DMS79 treated with DMSO at 0.1 percent for 48 hours (cell line): ENCODE data around the gene FFAR1.

Experiments used
- DNase-seq: peaks from one replicate; lab custom pipeline; 2025; lab: John Stamatoyannopoulos, UW

The FFAR1 gene

DNA sequence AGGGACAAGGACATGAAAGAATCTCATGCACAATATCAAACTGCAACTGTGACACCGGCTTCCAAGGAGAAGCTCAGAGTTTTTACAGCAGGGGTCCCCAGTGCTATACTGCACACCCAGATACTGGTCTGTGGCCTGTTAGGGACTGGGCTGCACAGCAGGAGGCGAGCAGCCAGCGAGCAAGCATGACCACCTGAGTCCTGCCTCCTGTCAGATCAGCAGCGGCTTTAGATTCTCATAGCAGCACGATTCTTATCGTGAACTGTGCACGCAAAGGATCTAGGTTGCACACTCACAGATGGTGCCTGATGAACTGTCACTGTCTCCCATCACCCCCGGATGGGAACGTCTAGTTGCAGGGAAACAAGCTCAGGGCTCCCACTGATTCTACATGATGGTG, 31.8 kb upstream of the FFAR1 start:
- DNase-seq = no peak

DNA sequence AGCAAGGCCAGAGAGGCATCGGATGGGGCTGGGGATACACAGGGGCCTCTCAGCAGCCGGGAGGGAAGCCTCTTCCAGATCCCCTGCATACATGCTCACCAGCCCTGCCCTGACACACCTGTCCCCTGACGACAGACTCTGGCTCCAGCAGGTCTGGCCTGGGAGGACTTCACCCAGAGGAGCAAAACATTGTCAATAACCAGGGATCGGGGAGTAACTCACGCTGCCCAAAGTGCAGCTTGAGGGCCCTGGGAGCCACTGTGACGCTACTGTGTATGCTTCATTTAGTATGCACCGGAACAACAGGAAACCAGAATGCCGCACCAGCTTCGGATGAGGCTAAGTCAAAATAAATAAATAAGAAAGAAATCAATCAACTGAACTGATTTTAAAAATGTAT, 31.1 kb upstream of the FFAR1 start:
- DNase-seq = peak; percentile 68

DNA sequence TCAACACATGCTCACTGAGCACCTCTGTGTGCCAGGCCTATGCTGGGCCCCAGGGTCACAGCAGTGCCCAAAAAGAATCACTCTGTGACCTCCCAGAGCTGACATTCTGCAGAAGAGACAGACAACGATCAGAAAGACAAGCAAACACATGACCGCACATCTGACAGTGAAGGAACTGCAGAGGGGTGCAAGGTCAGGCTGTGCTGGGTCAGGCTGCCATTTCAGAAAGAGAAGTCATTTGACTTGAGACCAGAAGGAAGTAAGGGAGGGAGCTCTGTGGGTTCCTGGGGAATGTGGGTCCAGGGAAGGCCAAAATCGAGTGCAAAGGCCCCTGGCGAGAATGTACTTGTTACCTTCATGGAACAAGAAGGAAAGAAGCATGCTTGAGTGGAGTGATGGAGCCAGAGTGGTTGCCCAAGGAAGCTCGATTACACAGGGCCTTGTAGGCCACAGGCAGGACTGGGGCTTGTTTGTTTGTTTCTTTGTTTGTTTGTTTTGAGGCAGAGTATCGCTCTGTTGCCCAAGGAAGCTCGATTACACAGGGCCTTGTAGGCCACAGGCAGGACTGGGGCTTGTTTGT, 30.1 kb upstream of the FFAR1 start:
- DNase-seq = peak; percentile 3

DNA sequence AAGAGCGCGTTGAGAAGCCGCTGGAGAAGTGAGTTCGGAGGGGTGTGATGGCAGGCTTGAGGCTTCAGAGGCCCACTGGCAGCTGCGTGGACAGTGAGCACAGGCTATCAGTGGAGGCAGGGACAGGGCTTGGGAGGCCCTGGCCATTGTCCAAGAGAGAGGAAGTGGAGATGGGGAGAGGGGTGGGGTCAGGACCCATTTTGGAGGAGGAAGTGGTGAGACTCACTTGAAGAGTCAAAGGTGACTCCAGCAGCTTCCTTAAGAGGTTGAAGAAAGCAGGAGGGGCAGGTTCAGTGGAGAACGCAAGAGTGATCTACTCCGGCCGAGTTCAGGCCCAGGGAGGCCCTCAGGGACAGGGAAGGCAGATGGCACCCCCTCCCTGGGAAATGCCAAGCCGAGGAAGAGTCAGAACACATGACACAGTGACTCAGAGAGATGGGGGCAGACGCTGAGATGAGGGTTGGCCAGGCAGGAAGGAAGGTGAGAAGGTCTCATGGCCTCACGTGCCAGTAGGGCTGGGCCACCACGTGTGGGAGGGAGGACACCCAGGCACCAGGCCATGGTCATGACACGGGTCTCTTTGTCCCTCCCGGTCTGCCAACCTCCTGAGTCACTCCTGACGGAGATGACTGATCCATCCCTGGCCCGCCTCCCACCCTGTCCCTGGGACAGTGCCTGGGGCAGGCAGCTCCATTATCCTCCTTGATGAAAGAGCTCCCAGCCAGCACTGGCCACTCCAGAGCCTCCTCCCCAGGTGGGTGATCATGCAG, 28.8 kb upstream of the FFAR1 start:
- no peak for DNase-seq

DNA sequence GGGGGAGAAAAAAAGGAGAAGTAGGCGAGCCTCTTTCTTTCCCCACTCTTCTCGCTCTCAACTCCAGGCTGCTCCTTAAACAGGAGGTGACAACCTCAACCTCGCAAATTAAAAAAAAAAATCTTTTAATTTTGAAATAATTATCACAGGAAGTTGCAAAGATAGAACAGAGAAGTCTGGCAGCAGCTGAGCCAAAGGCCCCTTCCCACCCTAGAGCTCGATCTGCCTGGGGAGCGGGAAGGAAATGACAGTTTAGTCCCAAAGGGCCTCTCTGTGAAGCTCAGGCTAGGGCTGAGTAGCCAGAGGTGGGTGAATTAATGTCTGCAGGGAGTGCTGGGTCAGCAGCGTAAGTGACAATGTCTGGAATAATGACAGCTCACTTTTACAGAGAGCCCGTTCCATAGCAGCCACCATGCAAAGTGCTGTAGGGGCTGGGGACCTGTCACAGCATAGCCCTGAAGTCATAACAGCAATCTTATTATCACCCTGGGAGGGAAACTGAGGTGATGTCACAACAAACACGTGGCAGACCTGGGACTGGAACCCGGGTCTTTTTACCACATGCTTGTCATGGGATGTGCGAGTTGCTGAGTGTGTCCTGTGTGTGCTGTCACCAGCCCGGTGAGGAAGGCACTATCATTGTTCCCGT, 27.5 kb upstream of the FFAR1 start:
- no peak for DNase-seq

DNA sequence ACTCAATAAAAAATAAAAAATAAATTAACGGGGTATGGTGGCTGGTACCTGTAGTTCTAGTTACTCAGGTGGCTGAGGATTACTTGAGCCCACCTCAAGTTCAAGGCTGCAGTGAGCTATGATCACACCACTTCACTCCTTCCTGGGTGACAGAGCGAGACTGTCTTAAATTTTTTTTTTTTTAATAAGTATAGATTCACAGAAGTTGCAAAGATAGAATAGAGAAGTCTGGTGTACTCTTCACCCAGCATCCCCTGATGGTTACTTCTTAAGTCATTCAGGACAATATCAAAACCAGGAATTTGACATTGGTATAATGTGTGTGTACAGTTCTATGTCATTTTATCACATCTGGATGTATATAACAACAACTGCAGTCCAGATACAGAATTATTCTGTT, 26.4 kb upstream of the FFAR1 start:
- DNase-seq = no peak

DNA sequence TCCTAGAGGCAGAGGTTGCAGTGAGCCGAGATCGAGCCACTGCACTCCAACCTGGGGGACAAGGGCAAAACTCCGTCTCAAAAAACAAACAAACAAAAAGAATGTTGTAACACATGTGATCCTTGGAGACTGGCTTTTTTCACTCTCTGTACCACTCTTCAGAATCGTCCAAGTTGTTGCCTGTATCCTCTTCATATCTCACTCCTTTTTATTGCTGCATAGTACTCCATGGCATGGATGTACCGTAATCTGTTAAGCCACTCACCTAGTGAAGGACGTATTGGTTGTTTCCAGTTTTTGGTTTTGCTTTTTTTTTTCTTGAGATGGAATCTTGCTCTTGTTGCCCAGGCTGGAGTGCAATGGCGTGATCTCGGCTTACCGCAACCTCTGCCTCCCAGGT, 25.7 kb upstream of the FFAR1 start:
- DNase-seq = no peak

DNA sequence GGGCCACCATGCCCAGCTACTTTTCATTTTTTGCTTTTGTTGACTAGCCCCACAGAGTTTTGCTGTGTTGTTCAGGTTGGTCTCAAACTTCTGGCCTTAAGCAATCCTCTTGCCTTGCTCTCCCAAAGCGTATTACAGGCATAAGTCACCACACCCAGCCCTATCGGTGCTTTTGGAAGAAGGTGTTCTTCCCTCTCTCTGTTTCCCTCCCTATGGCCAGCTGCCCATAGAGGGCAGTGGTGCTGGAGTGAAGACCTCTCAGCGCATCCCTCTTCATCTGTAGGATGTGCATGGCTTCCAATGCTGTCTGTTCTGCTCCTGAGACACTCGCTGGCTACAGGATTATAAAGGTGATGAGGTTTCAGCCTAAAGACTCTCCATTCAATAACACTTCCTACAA, 20.1 kb upstream of the FFAR1 start:
- DNase-seq = no peak

DNA sequence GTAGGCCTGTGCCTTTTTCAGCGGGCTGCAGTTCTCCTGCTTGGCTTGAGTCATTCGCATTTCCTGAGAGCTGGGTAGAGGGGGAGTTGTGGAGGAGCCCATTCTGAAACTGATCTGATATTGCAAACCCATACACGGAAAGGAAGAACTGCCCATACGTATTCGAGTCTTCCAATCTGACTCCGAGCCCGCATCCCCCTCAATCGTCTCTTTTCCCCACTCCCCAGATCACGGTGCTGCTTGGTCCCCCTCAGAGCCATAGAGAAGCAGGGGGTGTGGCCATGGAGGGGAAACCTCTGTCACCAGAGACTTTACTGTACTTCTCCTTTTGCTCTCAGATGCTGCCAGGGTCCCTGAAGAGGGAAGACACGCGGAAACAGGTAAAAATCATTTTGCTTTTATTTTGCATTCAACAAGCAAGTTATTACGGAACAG, 18.8 kb upstream of the FFAR1 start, which contains the start of gene CD22:
Gene CD22 (plus strand): TSS at position 337 of the 435 bp plus-strand sequence. CDS start 2,854 bp downstream, outside the sequence.
- no peak for DNase-seq

DNA sequence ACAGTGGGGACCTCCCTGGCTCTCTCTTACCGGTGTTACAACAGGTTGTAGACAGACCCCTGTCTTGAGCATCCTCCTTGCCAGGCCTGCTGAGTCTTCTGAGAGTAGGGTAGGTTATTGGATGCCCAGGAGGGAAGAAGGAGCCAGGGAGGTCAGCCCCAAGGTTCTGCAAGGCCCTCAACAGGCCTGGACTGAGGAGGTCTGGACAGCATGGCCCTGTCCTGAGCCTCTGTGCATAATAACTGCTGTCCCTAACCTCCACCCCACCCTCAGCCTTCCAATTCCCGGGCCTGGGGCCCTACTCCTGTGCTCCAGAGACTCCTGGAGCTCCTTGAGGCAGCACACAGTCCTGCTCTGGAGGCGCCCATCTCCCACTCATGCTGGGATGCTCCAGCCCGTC, 18.4 kb upstream of the FFAR1 start:
- DNase-seq = no peak

DNA sequence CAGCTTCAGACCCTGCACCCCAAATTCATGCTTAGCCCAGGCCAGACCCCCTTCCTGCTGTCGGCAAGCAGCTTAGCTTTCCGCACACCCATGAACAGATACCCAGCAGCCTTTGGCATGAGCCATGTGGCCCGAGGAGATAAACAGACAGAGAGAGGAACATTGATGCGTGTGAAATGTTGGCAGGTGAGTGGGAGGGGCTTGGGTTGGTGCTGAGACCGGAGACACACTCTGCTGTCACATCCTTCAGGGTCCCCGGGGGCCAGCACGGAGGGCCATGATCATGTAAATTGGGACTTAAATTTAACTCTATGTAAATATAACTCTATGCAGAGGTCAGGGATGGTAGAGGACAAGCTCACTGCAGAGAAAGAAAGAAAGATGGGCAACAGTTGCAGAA, 17.2 kb upstream of the FFAR1 start:
- DNase-seq = no peak

DNA sequence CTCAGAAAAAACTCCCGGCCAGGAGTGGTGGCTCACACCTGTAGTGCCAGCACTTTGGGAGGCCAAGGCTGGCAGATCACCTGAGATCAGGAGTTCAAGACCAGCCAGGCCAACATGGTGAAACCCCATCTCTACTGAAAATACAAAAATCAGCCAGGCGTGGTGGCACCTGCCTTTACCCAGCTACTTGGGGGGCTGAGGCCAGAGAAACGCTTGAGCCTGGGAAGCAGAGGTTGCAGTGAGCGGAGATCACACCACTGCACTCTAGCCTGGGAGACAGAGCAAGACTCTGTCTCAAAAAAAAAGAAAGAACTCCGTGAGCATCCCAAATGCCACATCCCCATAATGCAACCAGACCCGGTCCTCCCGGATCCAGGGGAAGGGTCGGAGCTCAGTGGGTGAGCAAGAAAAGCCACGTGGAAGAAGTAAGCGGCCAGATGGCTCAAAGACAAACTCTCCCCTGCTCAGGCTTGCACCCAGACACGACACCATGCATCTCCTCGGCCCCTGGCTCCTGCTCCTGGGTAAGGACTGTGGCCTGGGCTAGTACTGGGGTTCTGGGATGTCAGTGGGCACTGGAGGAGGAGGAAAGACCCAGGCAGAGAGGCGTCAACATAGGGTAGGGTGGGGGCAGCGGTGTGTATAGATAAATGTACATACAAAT, 16.0 kb upstream of the FFAR1 start:
- no peak for DNase-seq

DNA sequence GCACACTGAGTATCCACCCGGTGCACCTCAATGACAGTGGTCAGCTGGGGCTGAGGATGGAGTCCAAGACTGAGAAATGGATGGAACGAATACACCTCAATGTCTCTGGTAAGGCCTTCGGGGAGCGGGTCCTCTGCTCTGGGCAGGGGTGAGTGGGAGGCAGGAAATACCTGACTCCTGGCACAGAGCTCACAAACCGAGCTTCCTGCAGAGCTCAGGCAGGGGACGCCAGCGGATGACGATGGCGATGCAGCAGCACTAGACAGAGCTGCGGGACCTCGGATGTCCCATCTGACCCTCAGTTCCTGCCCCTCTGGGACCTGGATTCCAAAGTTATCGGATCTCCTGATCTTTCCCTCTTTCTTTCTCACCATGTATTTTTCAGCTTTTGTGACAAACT, 14.9 kb upstream of the FFAR1 start:
- DNase-seq = no peak

DNA sequence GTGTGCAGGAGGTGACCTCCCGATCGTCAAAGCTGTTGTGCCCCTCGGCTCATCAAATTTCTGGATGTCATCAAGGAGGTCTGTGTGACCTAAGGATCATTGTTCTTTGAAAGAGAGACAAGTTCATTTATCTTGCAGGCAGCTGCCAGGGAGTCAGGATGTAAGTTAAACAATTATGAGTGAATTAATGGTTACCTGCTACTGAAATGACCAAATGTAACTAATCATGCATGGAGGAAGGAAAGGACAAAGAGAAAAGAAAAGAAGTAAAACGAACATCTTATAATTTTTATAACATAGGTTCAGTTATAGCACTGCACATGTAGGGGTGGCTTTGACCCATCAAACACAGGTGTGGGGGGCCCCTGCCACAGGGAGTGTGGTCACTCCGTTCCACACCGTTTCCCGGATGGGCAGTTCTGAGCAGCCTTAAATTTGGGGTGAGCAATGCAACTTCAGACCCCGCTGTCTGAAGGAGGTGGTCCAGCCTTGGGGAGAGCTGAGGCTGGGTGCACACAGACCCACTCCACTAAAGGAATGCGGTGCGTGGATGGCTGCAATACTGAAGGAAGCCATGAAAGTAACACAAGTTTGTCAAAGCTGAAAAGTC, 13.5 kb upstream of the FFAR1 start:
- DNase-seq = no peak

DNA sequence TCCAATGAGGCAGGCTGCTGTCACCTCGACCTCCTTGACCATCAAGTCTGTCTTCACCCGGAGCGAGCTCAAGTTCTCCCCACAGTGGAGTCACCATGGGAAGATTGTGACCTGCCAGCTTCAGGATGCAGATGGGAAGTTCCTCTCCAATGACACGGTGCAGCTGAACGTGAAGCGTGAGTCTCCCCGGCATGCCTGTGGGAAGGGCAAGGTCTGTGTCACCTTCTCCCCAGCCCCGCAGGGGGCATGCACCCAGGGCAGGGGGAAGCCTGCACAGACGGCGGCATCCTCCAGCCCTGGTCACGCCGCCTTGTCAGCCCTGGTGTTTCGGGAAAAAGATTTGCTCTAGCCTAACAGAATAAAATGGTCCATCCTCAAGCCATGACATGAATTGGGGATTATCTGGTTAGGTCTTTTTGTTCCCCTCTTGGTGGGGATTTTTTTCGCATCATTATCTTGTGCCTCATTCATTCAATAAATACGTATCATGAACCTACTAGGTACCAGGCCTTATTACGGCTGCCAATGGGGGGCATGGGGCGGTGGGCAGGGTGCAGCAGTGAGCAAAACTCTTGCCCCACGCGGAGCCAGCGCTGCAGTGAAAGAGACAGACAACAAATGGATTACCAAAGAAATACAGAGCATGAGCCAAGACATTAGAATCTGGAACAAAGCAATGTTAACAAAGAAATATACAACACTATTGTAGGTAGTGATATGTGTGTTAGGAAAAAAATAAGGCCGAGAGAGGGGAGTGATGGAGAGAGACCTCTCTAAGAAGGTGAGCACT, 11.3 kb upstream of the FFAR1 start:
- DNase-seq = no peak

DNA sequence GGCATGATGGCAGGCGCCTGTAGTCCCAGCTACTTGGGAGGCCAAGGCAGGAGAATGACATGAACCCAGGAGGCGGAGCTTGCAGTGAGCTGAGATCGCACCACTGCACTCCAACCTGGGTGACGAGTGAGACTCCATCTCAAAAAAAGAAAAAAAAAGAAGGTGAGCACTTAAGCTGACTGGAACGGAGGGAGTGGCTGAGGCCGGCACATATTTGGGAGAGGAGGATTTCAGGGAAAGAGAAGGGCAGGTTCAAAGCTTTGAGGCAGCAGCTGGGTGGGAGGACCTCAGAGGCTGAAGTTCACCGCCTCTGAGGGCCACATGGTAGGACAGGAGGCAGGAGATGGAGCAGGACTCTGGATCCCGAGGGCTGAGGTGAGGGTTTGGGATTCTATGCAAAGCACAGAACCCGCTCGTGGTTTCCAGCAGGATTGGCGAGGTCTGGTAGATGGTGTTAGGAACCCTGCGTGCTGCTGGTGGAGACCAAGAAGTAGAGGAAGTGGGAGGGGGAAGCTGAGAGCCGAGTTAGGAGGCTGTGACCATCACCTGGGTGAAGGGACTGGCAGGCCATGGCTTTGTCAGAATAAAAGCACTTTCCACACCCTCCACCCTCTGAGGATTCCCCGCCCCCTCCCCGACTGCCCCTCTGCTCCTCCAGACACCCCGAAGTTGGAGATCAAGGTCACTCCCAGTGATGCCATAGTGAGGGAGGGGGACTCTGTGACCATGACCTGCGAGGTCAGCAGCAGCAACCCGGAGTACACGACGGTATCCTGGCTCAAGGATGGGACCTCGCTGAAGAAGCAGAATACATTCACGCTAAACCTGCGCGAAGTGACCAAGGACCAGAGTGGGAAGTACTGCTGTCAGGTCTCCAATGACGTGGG, 10.4 kb upstream of the FFAR1 start:
- DNase-seq = no peak

DNA sequence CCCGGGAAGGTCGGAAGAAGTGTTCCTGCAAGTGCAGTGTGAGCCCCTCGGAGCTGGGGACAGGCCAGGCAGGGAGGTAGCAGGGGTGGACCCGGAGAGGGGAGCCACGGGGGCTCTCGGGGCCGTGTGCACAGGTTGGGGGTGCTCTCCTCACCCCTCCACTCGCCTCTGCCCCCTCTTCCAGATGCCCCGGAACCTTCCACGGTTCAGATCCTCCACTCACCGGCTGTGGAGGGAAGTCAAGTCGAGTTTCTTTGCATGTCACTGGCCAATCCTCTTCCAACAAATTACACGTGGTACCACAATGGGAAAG, 9.8 kb upstream of the FFAR1 start:
- DNase-seq = no peak

DNA sequence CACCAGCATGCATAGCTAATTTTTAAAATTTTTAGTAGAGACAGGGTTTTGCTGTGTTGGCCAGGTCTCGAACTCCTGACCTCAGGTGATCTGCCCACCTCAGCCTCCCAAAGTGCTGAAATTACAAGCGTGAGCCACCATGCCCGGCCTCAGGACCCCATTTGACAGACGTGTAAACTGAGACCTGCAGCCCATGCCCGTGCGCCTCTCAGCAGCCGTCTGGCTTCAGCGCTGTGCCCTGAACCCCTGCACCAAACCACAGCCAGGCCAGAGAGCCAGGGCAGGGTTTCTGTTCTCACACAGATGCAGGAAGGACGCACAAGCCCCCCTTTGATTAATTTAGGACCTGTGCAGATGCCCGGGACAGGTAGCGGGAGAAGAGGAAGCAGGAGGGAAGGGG, 7.3 kb upstream of the FFAR1 start:
- no peak for DNase-seq

DNA sequence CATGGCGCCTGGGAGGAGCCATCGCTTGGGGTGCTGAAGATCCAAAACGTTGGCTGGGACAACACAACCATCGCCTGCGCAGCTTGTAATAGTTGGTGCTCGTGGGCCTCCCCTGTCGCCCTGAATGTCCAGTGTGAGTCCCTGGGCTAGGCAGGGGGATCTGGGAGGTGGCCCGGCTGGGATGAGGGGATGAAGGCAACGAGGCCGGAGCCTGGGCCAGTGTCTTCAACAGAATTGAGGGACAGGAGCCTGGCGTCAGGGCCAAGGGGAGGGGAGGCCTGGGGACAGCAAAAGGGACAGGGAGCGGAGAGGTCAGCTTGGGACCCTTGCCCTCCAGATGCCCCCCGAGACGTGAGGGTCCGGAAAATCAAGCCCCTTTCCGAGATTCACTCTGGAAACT, 6.7 kb upstream of the FFAR1 start:
- no peak for DNase-seq

DNA sequence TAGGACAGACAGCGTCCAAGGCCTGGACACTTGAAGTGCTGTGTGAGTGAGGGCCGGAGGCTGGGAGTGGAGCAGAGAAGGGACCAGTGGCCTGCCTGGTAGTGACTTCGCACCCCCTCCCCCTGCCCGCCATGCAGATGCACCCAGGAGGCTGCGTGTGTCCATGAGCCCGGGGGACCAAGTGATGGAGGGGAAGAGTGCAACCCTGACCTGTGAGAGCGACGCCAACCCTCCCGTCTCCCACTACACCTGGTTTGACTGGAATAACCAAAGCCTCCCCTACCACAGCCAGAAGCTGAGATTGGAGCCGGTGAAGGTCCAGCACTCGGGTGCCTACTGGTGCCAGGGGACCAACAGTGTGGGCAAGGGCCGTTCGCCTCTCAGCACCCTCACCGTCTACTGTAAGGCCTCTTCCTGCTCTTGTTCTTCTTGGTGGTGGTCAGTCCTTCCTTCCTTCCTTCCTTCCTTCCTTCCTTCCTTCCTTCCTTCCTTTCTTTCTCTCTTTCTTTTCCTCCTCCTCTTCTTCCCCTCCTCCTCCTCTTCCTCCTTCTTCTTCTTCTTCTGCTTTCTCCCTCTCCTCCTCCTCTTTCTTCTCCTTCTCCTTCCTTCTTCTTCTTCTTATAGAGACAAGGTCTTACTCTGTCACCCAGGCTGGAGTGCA, 6.0 kb upstream of the FFAR1 start:
- no peak for DNase-seq
